Lower lobe of right lung (tissue), 2 donors: ENCODE measurements around the gene TFAP2E. TPM values are rescaled to one million over a fixed set of nuclear protein-coding genes. Genes with fewer than 3 reads are reported as not detected.

Experiments
- ATAC-seq, 2 donors: fragments of 200-7000 bp; cut with Tn5 transposase; one replicate each; pipeline ENCODE4 v1.9.1; 2020 to 2022; ENCODE audit warnings: mild to moderate bottlenecking in 2 of 2, moderate library complexity in 2 of 2
- DNase-seq: peaks from one replicate; pipeline ENCODE4 v3.0.0-alpha.2; 2020
- H3K27ac ChIP-seq: fragments of 200-600 bp; one replicate; pipeline ENCODE4 v1.8.0; 2022
- H3K27me3 ChIP-seq: fragments of 200-600 bp; one replicate; pipeline ENCODE4 v1.8.0; 2022; ENCODE audit warnings: low read depth
- H3K36me3 ChIP-seq: fragments of 200-600 bp; one replicate; pipeline ENCODE4 v1.8.0; 2022; ENCODE audit warnings: mild to moderate bottlenecking
- H3K4me1 ChIP-seq: fragments of 200-600 bp; one replicate; pipeline ENCODE4 v1.8.0; 2022
- H3K4me3 ChIP-seq: fragments of 200-600 bp; one replicate; pipeline ENCODE4 v1.8.0; 2022; ENCODE audit warnings: mild to moderate bottlenecking
- H3K9me3 ChIP-seq: fragments of 200-600 bp; one replicate; pipeline ENCODE4 v1.8.0; 2022
- intact Hi-C: fragments of 100-400 bp; cut with DNase I; formaldehyde crosslinking; loops from one replicate; pipeline ENCODE4 v1.11.0; 2022
- total RNA-seq: library from RNA; stranded (reverse); fragmentation: NEBNext Ultra II Directional; extraction: Animal tissue kit (Norgen Biotek cat#: 25700); gene quantifications from one replicate; pipeline ENCODE4 v1.2.1, GENCODE V29; 2021
- TF ChIP-seq, protein P1 (sequence below): fragments of 200-600 bp; IDR thresholded peaks from one replicate; pipeline ENCODE4 v1.8.0; 2022; ENCODE audit warnings: antibody characterized with exemption, mild to moderate bottlenecking
- donor health status: DM: no; HTN: yes; CAD: no; lungs with severe emphysema.

The TFAP2E gene
- total RNA-seq, 1 donor from 2014 or later: 2.2 TPM

GRCh38 chr1:35539073-35539823, 33.9 kb upstream of the TFAP2E start:
- ATAC-seq (peak; percentile 57 to 59), DNase-seq (no peak)
- Histone ChIP-seq H3K27ac (peak overlapping the region; percentile 57), H3K4me1 (peaks cover 59% of the 10 kb centered on the region), H3K9me3 (no peaks in the 10 kb centered on the region), H3K36me3 (no peaks in the 10 kb centered on the region), H3K4me3 (no peak overlapping the region), H3K27me3 (no peaks in the 10 kb centered on the region)
- TF ChIP-seq, protein P1, sequence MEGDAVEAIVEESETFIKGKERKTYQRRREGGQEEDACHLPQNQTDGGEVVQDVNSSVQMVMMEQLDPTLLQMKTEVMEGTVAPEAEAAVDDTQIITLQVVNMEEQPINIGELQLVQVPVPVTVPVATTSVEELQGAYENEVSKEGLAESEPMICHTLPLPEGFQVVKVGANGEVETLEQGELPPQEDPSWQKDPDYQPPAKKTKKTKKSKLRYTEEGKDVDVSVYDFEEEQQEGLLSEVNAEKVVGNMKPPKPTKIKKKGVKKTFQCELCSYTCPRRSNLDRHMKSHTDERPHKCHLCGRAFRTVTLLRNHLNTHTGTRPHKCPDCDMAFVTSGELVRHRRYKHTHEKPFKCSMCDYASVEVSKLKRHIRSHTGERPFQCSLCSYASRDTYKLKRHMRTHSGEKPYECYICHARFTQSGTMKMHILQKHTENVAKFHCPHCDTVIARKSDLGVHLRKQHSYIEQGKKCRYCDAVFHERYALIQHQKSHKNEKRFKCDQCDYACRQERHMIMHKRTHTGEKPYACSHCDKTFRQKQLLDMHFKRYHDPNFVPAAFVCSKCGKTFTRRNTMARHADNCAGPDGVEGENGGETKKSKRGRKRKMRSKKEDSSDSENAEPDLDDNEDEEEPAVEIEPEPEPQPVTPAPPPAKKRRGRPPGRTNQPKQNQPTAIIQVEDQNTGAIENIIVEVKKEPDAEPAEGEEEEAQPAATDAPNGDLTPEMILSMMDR: no peak
- intact Hi-C loops: no loop called here

DNA sequence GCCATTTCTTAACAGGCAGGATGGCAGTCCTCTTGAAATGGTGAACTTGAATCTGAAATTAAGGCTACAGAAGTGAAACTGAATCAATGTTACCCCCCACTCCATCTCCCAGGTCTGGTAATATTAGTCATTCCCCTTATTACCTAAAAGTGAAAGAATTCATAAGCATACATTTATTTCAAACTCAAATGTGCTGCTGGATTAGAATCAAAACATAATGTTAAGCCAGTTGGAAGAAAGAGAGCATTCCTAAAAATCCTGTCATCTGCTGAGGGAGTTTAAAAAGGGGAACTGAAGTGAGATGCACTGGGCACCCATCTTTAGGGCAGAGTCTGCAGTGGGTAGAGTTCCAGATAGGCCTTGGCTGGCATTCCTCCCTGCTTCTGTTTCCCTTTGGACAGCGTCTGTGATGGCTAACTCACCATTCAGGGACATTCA, 33.3 kb upstream of the TFAP2E start:
- intact Hi-C loops: no loop called here
- H3K27me3 ChIP-seq: no peaks in the 10 kb centered on the region
- peaks cover 65% of the 10 kb centered on the region for H3K4me1 ChIP-seq
- DNase-seq (no peak), ATAC-seq (peak; percentile 18 to 31)
- TF ChIP-seq, protein P1: no peak
- peak overlapping the region; percentile 57 for H3K27ac ChIP-seq
- no peak overlapping the region for H3K4me3 ChIP-seq
- no peaks in the 10 kb centered on the region for H3K9me3 ChIP-seq
- no peaks in the 10 kb centered on the region for H3K36me3 ChIP-seq

DNA sequence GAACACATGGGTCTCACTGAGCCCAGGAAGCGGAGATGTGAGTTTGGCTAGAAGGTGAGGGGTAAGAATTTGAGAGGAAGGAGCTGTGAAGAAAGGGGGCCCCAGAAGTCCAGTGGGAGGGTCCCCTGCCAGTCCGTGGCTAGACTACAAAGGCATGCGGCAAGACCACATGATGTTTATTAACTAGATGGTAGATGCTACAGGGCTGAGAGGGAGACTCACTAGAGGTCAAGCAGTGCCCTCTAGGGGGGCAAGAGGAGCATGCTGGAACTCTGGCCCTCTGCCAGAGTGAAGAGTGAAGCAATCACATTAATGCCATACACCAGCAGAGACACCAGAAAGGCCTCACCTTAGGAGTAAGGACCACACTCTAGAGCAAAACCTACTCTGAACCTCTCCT, 28.1 kb upstream of the TFAP2E start:
- intact Hi-C loops: no loop called here
- no peak for DNase-seq
- peak; percentile 76 to 87 for ATAC-seq
- H3K9me3 ChIP-seq: no peaks in the 10 kb centered on the region
- H3K36me3 ChIP-seq: peaks cover 35% of the 10 kb centered on the region
- no peaks in the 10 kb centered on the region for H3K27me3 ChIP-seq
- no peak overlapping the region for H3K4me3 ChIP-seq
- TF ChIP-seq, protein P1: peak; percentile 47
- H3K27ac ChIP-seq: no peak overlapping the region
- H3K4me1 ChIP-seq: peaks cover 37% of the 10 kb centered on the region

- H3K27me3 ChIP-seq: no peaks in the 10 kb centered on the region
- TF ChIP-seq, protein P1: no peak
- H3K9me3 ChIP-seq: no peaks in the 10 kb centered on the region
- intact Hi-C loops: no loop called here
- H3K4me1 ChIP-seq: peaks cover 20% of the 10 kb centered on the region
- H3K4me3 ChIP-seq: no peak overlapping the region
- H3K36me3 ChIP-seq: peaks cover 52% of the 10 kb centered on the region
- H3K27ac ChIP-seq: no peak overlapping the region
- DNase-seq (no peak), ATAC-seq (no peak)
Measured at GRCh38 chr1:35546614-35547013, 26.5 kb upstream of the TFAP2E start.

DNA sequence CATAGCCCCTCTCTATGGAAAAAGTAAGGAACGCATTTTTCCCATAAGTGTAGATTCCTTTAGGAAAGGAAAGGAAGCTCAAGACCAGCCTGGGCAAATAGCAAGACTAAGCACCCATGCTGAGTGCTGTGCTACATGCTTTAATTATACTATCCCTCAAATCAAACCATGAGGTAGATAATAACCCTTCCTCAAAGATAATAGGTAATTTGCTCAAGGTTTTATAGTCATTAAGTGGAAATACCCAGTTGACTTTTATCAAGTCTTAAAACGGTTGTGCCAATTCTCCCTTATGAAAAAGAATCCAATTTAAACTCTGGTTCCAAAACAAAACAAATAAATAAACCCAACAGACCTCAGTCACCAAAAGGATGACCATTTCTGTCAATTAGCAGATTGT, 19.3 kb upstream of the TFAP2E start:
- intact Hi-C loops: loop anchor here (10.0 kb wide), 1 partner anchor 99 kb away; no protein-coding TSS in a partner anchor
- H3K4me3 ChIP-seq: no peak overlapping the region

More for the DNA sequence above, 19.3 kb upstream of the TFAP2E start:
- TF ChIP-seq, protein P1: no peak
- peaks cover 50% of the 10 kb centered on the region for H3K36me3 ChIP-seq
- H3K27me3 ChIP-seq: no peaks in the 10 kb centered on the region
- H3K27ac ChIP-seq: no peak overlapping the region
- no peak for DNase-seq
- no peaks in the 10 kb centered on the region for H3K9me3 ChIP-seq
- H3K4me1 ChIP-seq: peaks cover 47% of the 10 kb centered on the region
- ATAC-seq: no peak
